SK-N-MC (cell line): ENCODE data around the gene TNPO1.

Source experiments
- EZH2 ChIP-seq: fragments of 200-600 bp; sonication (generic); IDR thresholded peaks from one replicate; pipeline ENCODE4 v1.6.1; 2017; ENCODE audit warnings: antibody characterized with exemption
- FOXP2 ChIP-seq: optimal IDR thresholded peaks from 2 replicates; pipeline ENCODE3; 2011; ENCODE audit warnings: mild to moderate bottlenecking, moderate library complexity; ENCODE audit not compliant: insufficient read depth; ENCODE audit errors: extremely low read length, control extremely low read depth
- POLR2AphosphoS5 ChIP-seq: IDR thresholded peaks from 2 replicates; pipeline ENCODE4 v1.6.1; 2012; ENCODE audit warnings: mild to moderate bottlenecking, low read depth, low read length, borderline replicate concordance

DNA sequence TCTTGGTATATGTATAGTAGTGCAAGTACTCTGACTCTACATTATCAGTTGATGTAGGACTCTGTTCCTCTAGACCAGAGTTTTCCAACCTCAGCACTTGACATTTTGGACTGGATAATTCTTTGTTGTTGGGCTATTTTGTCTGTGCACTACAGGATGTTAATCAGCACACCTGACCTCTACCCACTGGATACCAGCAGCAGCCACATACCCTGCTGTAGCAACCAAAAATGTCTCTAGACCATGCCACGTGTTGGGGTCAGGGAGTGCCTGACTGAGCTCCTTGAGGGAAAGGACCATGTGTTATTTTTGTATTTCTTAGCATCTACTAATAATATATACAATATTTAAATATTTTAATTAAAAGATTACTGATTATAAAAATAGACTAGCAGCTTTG, 42.7 kb downstream of the TNPO1 start:
- TF ChIP-seq EZH2 (no peak), POLR2AphosphoS5 (no peak), FOXP2 (no peak)
